CD4-positive, alpha-beta T cell treated with Interleukin-12 subunit alpha and Interleukin-12 subunit beta, for 1 hour (primary cell): ENCODE data around the gene LMO2.
"Not testable (repeated sequence)": the region's sequence is repeated elsewhere in the genome, so short reads cannot be mapped to it uniquely, and the experiment has no call there.

Experiments
- DNase-seq: peaks from one replicate; pipeline ENCODE4 v3.0.0-alpha.2; 2020

LMO2 gene

GRCh38 chr11:33891714-33892327, at the start of gene LMO2:
Gene LMO2 (minus strand): TSS chr11:33892076. CDS start chr11:33869716, 22,360 bp downstream.
- no peak for DNase-seq

GRCh38 chr11:33940538-33940815, 48.6 kb upstream of the LMO2 start:
- no peak for DNase-seq

- DNase-seq = no peak
These were observed 45.1 kb upstream of the LMO2 start for GRCh38 chr11:33936725-33937604.

DNA sequence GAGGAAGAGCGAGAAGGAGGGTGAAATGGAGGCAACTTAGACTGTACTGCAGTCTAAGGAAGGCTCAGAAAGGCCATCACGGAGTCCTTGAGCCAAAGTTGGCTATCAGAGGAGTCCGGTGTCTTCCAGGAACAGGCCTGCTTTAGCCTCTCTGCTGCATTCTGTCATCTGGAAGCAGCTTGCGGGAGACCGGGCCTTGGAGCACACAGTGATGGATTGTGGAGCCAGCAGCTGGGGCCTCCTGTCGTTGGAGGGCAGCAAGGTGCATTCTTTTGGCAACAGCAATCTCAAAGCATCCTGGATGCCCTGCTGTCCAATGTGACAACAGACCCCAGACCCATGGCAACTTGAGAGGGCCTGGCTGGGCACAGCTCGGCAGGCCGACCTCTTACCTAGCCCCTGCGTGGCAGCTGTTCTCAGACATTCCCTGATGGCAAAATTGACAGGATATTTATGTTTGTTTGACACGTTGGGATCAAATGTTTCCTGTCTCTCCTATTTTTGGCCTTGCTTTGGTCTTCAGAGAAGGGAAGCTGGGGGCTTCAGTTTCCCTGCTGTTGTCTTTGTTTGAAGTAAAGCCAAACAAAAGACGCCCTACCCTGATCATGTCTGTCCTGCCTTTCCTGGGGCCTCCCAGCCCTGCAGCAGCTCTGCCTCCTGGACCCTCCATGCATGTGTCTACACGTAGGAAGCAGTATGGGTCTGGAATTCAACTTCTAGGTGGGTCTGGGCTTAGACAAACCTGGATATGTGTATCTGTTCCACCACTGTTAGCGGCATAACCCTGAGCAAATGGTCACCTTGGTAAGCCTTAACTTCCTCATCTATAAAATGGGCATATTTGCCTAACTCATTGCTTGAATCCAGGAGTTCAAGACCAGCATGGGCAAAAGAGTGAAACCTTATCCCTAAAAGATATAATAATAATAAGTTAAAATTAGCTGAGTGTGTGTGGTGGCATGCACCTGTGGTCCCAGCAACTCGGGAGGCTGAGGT, 43.9 kb upstream of the LMO2 start:
- no peak for DNase-seq

GRCh38 chr11:33935005-33935404, 43.1 kb upstream of the LMO2 start:
- no peak for DNase-seq

GRCh38 chr11:33934450-33934849, 42.6 kb upstream of the LMO2 start:
- DNase-seq = no peak

- no peak for DNase-seq
These were observed 41.7 kb upstream of the LMO2 start for GRCh38 chr11:33933602-33934001.

DNA sequence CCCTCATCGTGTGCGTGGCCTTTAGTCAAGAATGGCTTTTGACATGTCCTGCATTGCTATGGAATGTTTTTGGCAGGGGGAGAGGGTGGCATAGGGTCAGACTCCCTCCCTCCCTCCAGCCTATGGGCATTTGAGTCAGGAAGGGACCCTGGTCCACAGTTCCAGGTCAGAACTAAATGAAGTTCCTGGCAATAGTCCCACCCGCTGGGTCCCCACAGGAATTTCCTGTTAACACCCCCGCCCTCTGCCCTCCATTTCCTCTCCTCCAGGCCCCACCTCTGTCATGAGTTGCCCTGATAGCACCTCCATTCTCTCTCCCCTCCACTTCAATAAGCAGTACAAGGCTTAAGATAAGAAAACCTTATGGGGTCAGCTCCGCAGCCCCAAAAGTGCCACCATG, 40.8 kb upstream of the LMO2 start:
- DNase-seq = no peak

- DNase-seq = not testable (repeated sequence)
These were observed 40.0 kb upstream of the LMO2 start for GRCh38 chr11:33931739-33932366.

- DNase-seq = no peak
These were observed 39.2 kb upstream of the LMO2 start for GRCh38 chr11:33931067-33931466.

DNA sequence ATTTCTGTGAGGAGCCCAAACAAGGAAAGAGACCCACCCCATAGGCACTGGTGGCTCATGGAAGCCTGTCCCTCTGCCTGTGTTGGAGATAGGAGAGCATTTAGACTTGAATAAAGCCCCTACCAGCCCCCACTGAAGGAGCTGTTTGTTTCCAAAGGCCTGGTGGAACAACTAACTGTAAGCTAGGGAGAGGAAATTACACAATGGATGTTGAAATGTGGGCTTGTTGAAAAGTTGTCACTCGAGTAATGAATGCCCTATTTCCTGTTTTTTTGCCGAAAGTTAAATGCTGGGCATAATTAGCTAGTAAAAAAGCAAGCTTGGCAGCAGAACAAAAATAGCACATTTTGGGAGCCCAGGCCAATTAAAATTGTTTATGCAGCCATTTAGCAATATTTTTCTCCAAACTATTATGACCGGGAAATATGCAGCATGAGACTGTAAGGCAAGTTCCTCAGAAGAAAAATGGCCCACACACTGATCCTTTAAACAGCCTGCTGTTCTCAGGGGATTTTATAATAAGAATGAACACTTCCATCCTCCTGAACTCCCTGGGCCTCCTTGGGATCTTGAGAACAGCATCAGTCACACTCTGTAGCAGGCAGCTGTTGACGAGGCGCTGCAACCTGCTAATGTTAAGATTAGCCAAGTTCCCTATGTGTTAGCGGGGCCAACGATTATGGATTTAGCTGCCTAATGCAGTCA, 38.6 kb upstream of the LMO2 start:
- DNase-seq = peak; percentile 15

DNA sequence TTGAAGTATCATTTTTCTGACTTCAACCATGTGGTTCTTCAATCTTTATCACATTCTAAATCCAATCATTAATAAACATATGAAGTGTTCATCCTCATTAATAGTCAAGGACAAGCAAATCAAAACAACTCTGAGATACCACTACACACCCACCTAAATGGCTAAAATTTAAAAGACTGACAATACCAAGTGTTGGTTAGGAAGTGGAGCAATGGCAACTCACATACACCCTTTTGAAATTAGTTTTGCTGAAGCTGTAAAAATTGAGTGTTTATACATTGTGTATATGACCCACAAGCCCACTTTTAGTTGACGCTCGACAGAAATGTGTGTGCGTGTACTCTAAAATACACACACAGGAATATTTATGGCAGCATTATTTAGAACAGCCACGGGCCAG, 36.7 kb upstream of the LMO2 start:
- no peak for DNase-seq

DNA sequence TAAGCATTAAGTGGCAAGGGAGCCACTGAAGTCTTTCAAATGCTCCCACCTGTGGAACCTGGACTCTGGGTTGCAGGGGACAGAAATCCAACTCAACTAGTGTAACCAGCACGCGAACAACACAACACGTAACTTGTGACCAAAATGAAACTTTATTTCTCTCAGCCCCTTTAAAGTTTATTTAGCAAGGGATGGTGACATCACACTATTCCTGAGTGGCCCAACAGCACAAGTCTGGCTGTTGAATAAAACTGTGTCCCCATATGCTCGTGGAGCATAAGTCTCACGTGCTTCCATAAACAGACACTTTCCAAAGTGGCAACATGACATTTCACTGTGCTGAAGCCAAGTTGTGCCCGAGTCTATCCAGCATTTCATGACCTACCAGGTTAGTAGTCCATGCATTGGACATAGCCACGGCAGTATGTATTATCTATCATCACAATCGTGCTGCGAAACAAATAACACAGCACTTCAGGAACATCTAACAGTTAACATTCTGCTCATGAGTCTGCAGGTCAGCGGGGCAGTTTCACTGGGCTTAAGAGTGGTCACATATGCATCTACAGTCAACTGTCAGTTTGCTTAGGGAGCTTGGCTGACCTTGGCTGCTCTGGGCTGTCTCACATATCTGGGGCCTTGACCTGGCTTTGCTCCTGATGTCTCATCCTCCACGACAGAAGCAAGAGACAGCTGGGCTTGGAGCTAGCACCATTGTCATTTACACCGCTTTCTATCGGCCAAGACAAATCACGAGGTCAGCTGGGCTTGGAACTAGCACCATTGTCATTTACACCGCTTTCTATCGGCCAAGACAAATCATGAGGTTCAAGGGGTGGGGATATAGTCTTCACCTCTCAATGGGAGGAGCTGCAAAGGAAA, 35.0 kb upstream of the LMO2 start:
- DNase-seq = no peak

DNA sequence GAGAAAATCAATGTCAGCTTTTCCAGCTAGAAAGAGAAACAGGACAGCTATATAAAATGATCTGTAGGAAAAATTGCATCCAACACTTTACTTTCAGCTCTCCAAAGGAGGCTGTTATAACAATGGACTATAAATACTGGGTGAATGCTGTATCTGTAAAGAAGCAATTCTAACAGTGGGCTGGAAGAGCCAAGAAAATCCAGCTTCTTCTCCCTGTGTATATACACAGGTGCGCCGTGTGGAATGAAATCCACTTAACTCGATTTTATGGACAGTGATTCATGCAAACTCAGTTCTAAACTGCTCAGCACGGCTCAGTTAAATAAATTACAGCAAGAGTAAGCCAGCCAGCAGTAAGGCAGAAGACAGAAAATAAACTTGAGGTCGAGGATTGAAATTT, 32.5 kb upstream of the LMO2 start:
- no peak for DNase-seq

DNA sequence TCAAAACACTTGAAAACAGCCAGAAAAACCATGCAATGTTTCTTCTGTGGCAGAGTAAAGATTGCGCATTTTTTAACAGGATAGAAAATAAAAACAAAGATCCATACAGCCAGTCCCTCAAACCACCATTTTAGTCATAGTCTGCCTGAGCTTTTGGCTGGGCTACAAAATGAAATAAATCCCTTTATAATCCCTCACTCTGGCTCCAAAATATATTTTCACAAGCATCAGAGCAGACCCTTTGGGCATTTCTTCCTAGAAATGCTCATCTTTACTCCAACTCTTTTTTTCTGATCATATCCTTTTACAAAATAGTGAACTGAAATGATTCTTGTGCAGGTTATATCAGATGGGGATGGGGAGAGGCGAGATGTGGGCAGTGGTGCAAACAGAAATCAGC, 31.8 kb upstream of the LMO2 start:
- DNase-seq = no peak

DNA sequence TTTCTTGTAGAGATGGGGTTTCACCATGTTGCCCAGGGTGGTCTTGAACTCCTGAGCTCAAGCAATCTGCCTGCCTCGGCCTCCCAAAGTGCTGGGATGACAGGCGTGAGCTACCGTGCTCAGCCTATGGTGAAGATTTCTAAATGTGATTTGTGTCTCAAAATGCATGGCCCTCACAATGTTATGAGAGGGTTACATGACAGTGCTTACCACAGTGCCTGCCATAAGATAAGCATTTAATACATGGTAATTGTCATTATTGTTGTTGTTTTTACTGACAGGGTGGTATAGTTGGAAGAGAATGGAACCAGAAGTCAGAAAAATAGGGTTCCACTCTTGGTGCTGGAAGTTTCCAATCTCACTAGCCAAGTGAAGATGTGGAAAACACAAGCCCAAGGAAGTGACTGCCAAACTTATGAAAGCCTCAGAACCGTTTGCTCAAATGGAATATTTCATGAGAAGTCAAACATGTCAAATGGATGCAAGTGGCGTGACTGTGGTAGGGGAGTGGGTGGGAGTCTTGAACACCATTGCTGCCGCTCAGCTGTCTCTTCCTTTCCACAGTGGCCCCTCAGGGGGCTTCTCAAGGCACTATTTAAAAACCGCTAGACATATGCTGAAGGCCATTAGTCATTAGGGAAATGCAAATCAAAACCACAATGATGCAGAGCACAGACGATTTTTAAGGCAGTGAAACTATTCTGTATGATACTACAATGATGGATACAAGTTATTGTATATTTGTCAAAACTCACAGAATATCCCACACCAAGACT, 29.1 kb upstream of the LMO2 start:
- DNase-seq = no peak

DNA sequence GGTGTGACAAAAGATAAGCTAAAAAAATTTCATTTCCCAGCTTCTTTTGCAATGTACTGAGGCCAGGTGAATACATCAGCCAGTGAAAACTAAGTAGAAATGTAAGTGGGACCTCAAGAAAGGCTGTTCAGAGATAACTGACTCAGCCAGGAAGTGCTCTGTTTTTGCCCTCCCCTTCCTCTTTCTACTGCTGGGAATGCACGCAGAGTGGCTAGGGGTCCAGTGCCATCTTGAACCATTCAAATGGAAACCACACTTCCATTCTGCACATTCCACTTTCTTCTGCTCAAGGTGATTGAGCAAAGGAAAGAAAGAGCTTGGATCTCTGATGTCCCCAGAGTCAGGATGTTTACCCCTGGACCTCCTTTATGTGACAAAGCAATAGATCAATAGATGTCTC, 27.8 kb upstream of the LMO2 start:
- no peak for DNase-seq

- not testable (repeated sequence) for DNase-seq
These were observed 25.5 kb upstream of the LMO2 start for GRCh38 chr11:33917402-33917801.

- DNase-seq = no peak
These were observed 24.9 kb upstream of the LMO2 start for GRCh38 chr11:33916736-33917135.

GRCh38 chr11:33915526-33915925, 23.6 kb upstream of the LMO2 start:
- no peak for DNase-seq
